Endodermal cell (in vitro differentiated cells): ENCODE data around the gene TRNAU1AP. TPM values are rescaled to one million over a fixed set of nuclear protein-coding genes. Genes with fewer than 3 reads are reported as not detected.
"Not testable (repeated sequence)": the region's sequence is repeated elsewhere in the genome, so short reads cannot be mapped to it uniquely, and the experiment has no call there.

Experiments
- DNase-seq: peaks from one replicate; pipeline ENCODE4 v3.0.0-alpha.2; 2017
- H3K27ac ChIP-seq: 2 replicates; pipeline ENCODE4 v1.5.1; 2013; ENCODE audit warnings: mild to moderate bottlenecking, low read depth, low read length, moderate library complexity
- H3K27me3 ChIP-seq: 2 replicates; pipeline ENCODE4 v1.6.1; 2013; ENCODE audit warnings: mild to moderate bottlenecking, low read length, moderate library complexity; ENCODE audit not compliant: insufficient read depth, control insufficient read depth, poor library complexity, severe bottlenecking
- H3K36me3 ChIP-seq: 2 replicates; pipeline ENCODE4 v1.7.0; 2013; ENCODE audit warnings: mild to moderate bottlenecking, low read length, moderate library complexity; ENCODE audit not compliant: control insufficient read depth, insufficient read depth
- H3K4me1 ChIP-seq: one replicate; pipeline ENCODE4 v1.7.0; 2013; ENCODE audit warnings: low read length; ENCODE audit not compliant: control insufficient read depth, insufficient read depth
- H3K4me3 ChIP-seq: 2 replicates; pipeline ENCODE4 v1.5.1; 2013; ENCODE audit warnings: mild to moderate bottlenecking, low read length, moderate library complexity
- H3K9ac ChIP-seq: 2 replicates; pipeline ENCODE4 v1.6.1; 2013; ENCODE audit warnings: mild to moderate bottlenecking, low read length, moderate library complexity; ENCODE audit not compliant: poor library complexity, severe bottlenecking; ENCODE audit errors: extremely low read depth
- H3K9me3 ChIP-seq: 2 replicates; pipeline ENCODE4 v1.6.1; 2013; ENCODE audit warnings: mild to moderate bottlenecking, low read length, moderate library complexity; ENCODE audit not compliant: control insufficient read depth
- H3K27ac Mint-ChIP-seq: 2 replicates; pipeline ENCODE4 v1.8.0; 2020; ENCODE audit warnings: mixed read lengths
- H3K27me3 Mint-ChIP-seq: 2 replicates; pipeline ENCODE4 v1.8.0; 2021; ENCODE audit warnings: mild to moderate bottlenecking, mixed read lengths; ENCODE audit not compliant: insufficient read depth
- H3K36me3 Mint-ChIP-seq: 2 replicates; pipeline ENCODE4 v1.8.0; 2020; ENCODE audit warnings: low read depth, mixed read lengths
- H3K4me1 Mint-ChIP-seq: 2 replicates; pipeline ENCODE4 v1.8.0; 2020; ENCODE audit warnings: mixed read lengths
- H3K4me3 Mint-ChIP-seq: 2 replicates; pipeline ENCODE4 v1.8.0; 2020; ENCODE audit warnings: mild to moderate bottlenecking, moderate library complexity, mixed read lengths
- H3K9me3 Mint-ChIP-seq: 2 replicates; pipeline ENCODE4 v1.8.0; 2020; ENCODE audit warnings: mild to moderate bottlenecking, mixed read lengths
- CTCF ChIP-seq: fragments of 200-600 bp; sonication (generic); conservative IDR thresholded peaks from 2 replicates; pipeline ENCODE4 v1.5.0; 2021; ENCODE audit warnings: antibody characterized with exemption, mild to moderate bottlenecking
- WGBS, 2 experiments: methylation state at CpG; one replicate each; pipeline versions ENCODE4 v1.1.5 to v1.1.7; 2013; ENCODE audit warnings: missing lambda C conversion rate in 2 of 2, mixed read lengths in 1 of 2; ENCODE audit not compliant: insufficient coverage in 1 of 2, insufficient read length in 1 of 2; 5-methylcytosine and 5-hydroxymethylcytosine counted together
- total RNA-seq, 2 donors: library from RNA; stranded (reverse); fragmentation: NEBNext Ultra II Directional in 1 of 2; extraction: Animal tissue kit (Norgen Biotek cat#: 25700) in 1 of 2; gene quantifications; 2 replicates in 1 of 2; 3 replicates in 1 of 2; pipeline ENCODE4 v1.2.1, GENCODE V29; 2021

TRNAU1AP gene
- total RNA-seq, 2 donors from 2014 or later = 49.6 to 53.7 TPM

GRCh38 chr1:28518745-28519341, 34.0 kb upstream of the TRNAU1AP start:
- H3K36me3 Mint-ChIP-seq = peaks cover 24% of the 10 kb centered on the region
- 14 to 16% methylated on average over 13 to 21 of the region's 21 CpGs for WGBS, 2 experiments
- no peak overlapping the region for H3K27ac ChIP-seq
- peak overlapping the region; percentile 90 for H3K9ac ChIP-seq
- peak overlapping the region; percentile 94 for H3K4me3 ChIP-seq
- DNase-seq = no peak
- peak overlapping the region; percentile 99 for H3K27ac Mint-ChIP-seq
- H3K36me3 ChIP-seq = peaks cover 7% of the 10 kb centered on the region
- H3K27me3 Mint-ChIP-seq = no peaks in the 10 kb centered on the region
- no peak for TF ChIP-seq CTCF
- H3K4me3 Mint-ChIP-seq = peak overlapping the region; percentile 84
- H3K9me3 Mint-ChIP-seq = no peaks in the 10 kb centered on the region
- no peaks in the 10 kb centered on the region for H3K27me3 ChIP-seq
- peaks cover 18% of the 10 kb centered on the region for H3K4me1 Mint-ChIP-seq
- no peaks in the 10 kb centered on the region for H3K9me3 ChIP-seq
- peaks cover 2% of the 10 kb centered on the region for H3K4me1 ChIP-seq

DNA sequence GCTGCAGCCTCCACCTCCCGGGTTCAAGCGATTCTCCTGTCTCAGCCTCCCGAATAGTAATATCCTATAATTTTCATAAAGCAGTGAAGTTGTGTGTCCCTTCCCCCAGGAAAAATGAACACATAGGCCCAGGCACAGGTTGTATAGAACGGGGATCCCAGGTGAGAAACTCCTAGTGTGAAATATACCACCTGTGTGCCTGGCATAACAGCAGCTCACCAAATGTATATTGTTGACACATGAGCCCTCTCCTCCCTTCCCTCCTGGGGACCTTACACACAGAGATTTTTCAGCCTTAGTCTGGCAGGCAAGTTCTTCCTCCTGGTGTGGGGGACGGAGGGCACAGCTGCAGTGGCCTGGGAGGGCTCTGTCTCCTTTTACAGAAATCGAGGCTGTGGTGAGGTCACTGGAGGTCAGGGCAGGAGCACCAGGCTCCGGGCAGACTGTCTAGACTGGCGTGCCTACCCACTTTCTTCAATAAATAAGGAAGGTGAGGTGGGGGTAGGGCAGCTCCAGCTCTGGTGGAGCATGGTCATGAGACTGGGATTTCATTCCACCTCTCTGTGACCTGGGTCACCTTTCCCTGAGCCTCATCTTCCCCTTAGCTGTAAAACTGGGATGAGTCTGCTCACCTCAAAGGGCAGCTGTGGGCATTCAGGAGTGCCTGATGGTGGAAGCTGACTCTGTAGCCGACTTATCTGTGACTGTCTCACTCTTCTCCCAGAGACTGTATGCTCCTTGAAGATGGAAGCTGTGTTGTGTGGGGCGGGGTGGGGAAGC, 32.7 kb upstream of the TRNAU1AP start:
- H3K4me3 Mint-ChIP-seq = no peak overlapping the region
- DNase-seq = no peak
- 90 to 99% methylated on average over 2 to 8 of the region's 10 CpGs for WGBS, 2 experiments
- H3K9me3 Mint-ChIP-seq = no peaks in the 10 kb centered on the region
- H3K36me3 ChIP-seq = peaks cover 11% of the 10 kb centered on the region
- H3K27ac ChIP-seq = no peak overlapping the region
- no peaks in the 10 kb centered on the region for H3K27me3 ChIP-seq
- peaks cover 2% of the 10 kb centered on the region for H3K4me1 ChIP-seq
- no peak overlapping the region for H3K4me3 ChIP-seq
- H3K4me1 Mint-ChIP-seq = peaks cover 18% of the 10 kb centered on the region
- no peaks in the 10 kb centered on the region for H3K9me3 ChIP-seq
- H3K27ac Mint-ChIP-seq = peak overlapping the region; percentile 52
- peaks cover 24% of the 10 kb centered on the region for H3K36me3 Mint-ChIP-seq
- no peak overlapping the region for H3K9ac ChIP-seq
- no peak for TF ChIP-seq CTCF
- H3K27me3 Mint-ChIP-seq = no peaks in the 10 kb centered on the region

DNA sequence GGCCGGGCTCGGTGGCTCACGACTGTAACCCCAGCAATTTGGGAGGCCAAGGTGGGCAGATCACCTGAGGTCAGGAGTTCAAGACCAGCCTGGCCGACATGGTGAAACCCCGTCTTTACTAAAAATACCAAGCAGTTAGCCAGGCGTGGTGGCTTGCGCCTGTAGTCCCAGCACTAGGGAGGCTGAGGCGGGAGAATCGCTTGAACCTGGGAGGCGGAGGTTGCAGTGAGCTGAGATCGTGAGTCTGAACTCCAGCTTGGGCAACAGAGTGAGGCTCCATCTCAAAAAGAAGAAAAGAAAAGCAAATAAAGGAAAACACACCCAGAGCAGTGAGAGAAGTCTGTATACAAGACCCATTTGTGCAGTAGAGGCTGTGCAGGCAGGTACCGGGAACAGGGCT, 32.1 kb upstream of the TRNAU1AP start:
- not testable (repeated sequence) for H3K27me3 Mint-ChIP-seq, H3K27ac ChIP-seq, H3K4me3 ChIP-seq, H3K27ac Mint-ChIP-seq, DNase-seq, H3K9ac ChIP-seq, H3K9me3 Mint-ChIP-seq, H3K4me1 ChIP-seq, H3K27me3 ChIP-seq, H3K9me3 ChIP-seq, H3K4me3 Mint-ChIP-seq
- Mint-ChIP-seq H3K36me3 (peaks cover 27% of the 10 kb centered on the region), H3K4me1 (peaks cover 18% of the 10 kb centered on the region)
- 93 to 96% methylated on average over 12 of the region's 12 CpGs for WGBS, 2 experiments
- H3K36me3 ChIP-seq = peaks cover 11% of the 10 kb centered on the region
